Measurements from ENCODE around the gene YWHAE. TPM values are rescaled to one million over a fixed set of nuclear protein-coding genes. Genes with fewer than 3 reads are reported as not detected.

YWHAE gene
- total RNA-seq, 1 experiment from 2014 or later, result 210 TPM

GRCh38 chr17:1386265-1386664 is 13.8 kb downstream of the YWHAE start:
- ATAC-seq, result no peak
- no peak overlapping the region for H3K9ac ChIP-seq (ENCODE audit: low read length)
- peaks cover 82% of the 10 kb centered on the region for H4K20me1 ChIP-seq (ENCODE audit: low read length)
- peaks cover 100% of the 10 kb centered on the region for H3K79me2 ChIP-seq (ENCODE audit: low read length)
- no peaks in the 10 kb centered on the region for H3F3A ChIP-seq (ENCODE audit: low read length, unreplicated experiment)
- POLR2A ChIA-PET (ENCODE audit: unreplicated experiment), result no interaction called here
- H3K4me3 ChIP-seq (ENCODE audit: low read length), result no peak overlapping the region
- no peak overlapping the region for H3K27ac ChIP-seq (ENCODE audit: low read length)
- H3K9me2 ChIP-seq (replicated peaks; ENCODE audit: low read length), result no peaks in the 10 kb centered on the region
- no peaks in the 10 kb centered on the region for H3K27me3 ChIP-seq (ENCODE audit: low read length)
- H3K9me3 ChIP-seq (ENCODE audit: low read length), result no peaks in the 10 kb centered on the region
- no peak overlapping the region for H3K4me2 ChIP-seq (ENCODE audit: low read length)
- peaks cover 6% of the 10 kb centered on the region; the same call in 1 of the 2 replicates for H3K4me1 ChIP-seq (ENCODE audit: insufficient read depth, low read length)
- TF ChIP-seq CTCF (conservative IDR thresholded peaks at IDR 0.05; ENCODE audit: low read depth, low read length) (no peak), EZH2 (IDR thresholded peaks at IDR 0.05; ENCODE audit: low read length, unreplicated experiment) (no peak), EZH2phosphoT487 (IDR thresholded peaks at IDR 0.05; ENCODE audit: borderline replicate concordance, low read length) (no peak)
- intact Hi-C loops (cut with micrococcal nuclease), result no loop called here
- DNase-seq, result no peak
- no TSS peak for BruUV-seq (replicated peaks)
- CTCF ChIA-PET, result interaction anchor here (0.6 kb wide), 1 partner anchor 33 kb away, joined by 3 read pairs; no protein-coding TSS in a partner anchor
- H2AFZ ChIP-seq (ENCODE audit: low read length), result no peak overlapping the region
- H3K36me3 ChIP-seq (ENCODE audit: low read depth, low read length), result peaks cover 7% of the 10 kb centered on the region; the same call in 1 of the 2 replicates

- POLR2A ChIA-PET (ENCODE audit: unreplicated experiment), result no interaction called here
- Histone ChIP-seq H3K4me2 (ENCODE audit: low read length) (no peak overlapping the region), H3K79me2 (ENCODE audit: low read length) (peaks cover 100% of the 10 kb centered on the region), H3K4me3 (ENCODE audit: low read length) (no peak overlapping the region), H3F3A (ENCODE audit: low read length, unreplicated experiment) (no peaks in the 10 kb centered on the region), H3K9me3 (ENCODE audit: low read length) (no peaks in the 10 kb centered on the region), H3K9ac (ENCODE audit: low read length) (no peak overlapping the region), H2AFZ (ENCODE audit: low read length) (no peak overlapping the region), H3K27ac (ENCODE audit: low read length) (no peak overlapping the region), H3K4me1 (ENCODE audit: insufficient read depth, low read length) (0 out of 2 replicates have a peak, but pooled peaks cover 2% of the 10 kb centered on the region), H3K9me2 (replicated peaks; ENCODE audit: low read length) (no peaks in the 10 kb centered on the region), H3K27me3 (ENCODE audit: low read length) (no peaks in the 10 kb centered on the region), H4K20me1 (ENCODE audit: low read length) (peaks cover 82% of the 10 kb centered on the region), H3K36me3 (ENCODE audit: low read depth, low read length) (peaks cover 7% of the 10 kb centered on the region; the same call in 1 of the 2 replicates)
- intact Hi-C loops (cut with micrococcal nuclease), result no loop called here
- no peak for DNase-seq
- CTCF ChIA-PET, result no interaction called here
- ATAC-seq, result no peak
- BruUV-seq (replicated peaks), result no TSS peak
- TF ChIP-seq EZH2 (IDR thresholded peaks at IDR 0.05; ENCODE audit: low read length, unreplicated experiment), result no peak
These were observed 14.2 kb downstream of the YWHAE start for GRCh38 chr17:1385861-1386260.

- CTCF ChIA-PET, result no interaction called here
- H3K4me2 ChIP-seq (ENCODE audit: low read length), result no peak overlapping the region
- no peaks in the 10 kb centered on the region for H3F3A ChIP-seq (ENCODE audit: low read length, unreplicated experiment)
- intact Hi-C loops (cut with micrococcal nuclease), result no loop called here
- peaks cover 7% of the 10 kb centered on the region; the same call in 1 of the 2 replicates for H3K36me3 ChIP-seq (ENCODE audit: low read depth, low read length)
- no peaks in the 10 kb centered on the region for H3K27me3 ChIP-seq (ENCODE audit: low read length)
- H3K9me3 ChIP-seq (ENCODE audit: low read length), result no peaks in the 10 kb centered on the region
- H3K9me2 ChIP-seq (replicated peaks; ENCODE audit: low read length), result no peaks in the 10 kb centered on the region
- no peak for DNase-seq
- H2AFZ ChIP-seq (ENCODE audit: low read length), result no peak overlapping the region
- H3K9ac ChIP-seq (ENCODE audit: low read length), result no peak overlapping the region
- no peak overlapping the region for H3K27ac ChIP-seq (ENCODE audit: low read length)
- no peaks in the 10 kb centered on the region for H3K4me1 ChIP-seq (ENCODE audit: insufficient read depth, low read length)
- H4K20me1 ChIP-seq (ENCODE audit: low read length), result peaks cover 82% of the 10 kb centered on the region
- ATAC-seq, result no peak
- H3K4me3 ChIP-seq (ENCODE audit: low read length), result no peak overlapping the region
- BruUV-seq (replicated peaks), result no TSS peak
- POLR2A ChIA-PET (ENCODE audit: unreplicated experiment), result no interaction called here
- peaks cover 100% of the 10 kb centered on the region for H3K79me2 ChIP-seq (ENCODE audit: low read length)
- TF ChIP-seq EZH2phosphoT487 (IDR thresholded peaks at IDR 0.05; ENCODE audit: borderline replicate concordance, low read length) (no peak), EZH2 (IDR thresholded peaks at IDR 0.05; ENCODE audit: low read length, unreplicated experiment) (no peak), CTCF (conservative IDR thresholded peaks at IDR 0.05; ENCODE audit: low read depth, low read length) (no peak)
These were observed 15.1 kb downstream of the YWHAE start for GRCh38 chr17:1384905-1385435.

All from PC-3 (cell line).